Adipocyte (in vitro differentiated cells): ENCODE results near the gene ARSA.
A peak's percentile ranks its signal among the peaks of the same experiment; 100 is the strongest.

ENCODE experiments used
- DNase-seq: peaks from one replicate; pipeline ENCODE4 v3.0.0-alpha.2; 2015; ENCODE audit warnings: low read depth
- H3K27me3 ChIP-seq: replicated peaks from 2 replicates; pipeline ENCODE4 v1.7.0; 2013; ENCODE audit warnings: mild to moderate bottlenecking, low read length, moderate library complexity; ENCODE audit not compliant: control insufficient read depth, insufficient read depth
- H3K36me3 ChIP-seq: 2 replicates; pipeline ENCODE4 v1.7.0; 2013; ENCODE audit warnings: low read length, mild to moderate bottlenecking, moderate library complexity; ENCODE audit not compliant: control insufficient read depth, insufficient read depth, severe bottlenecking
- H3K4me1 ChIP-seq: 2 replicates; pipeline ENCODE4 v1.7.0; 2013; ENCODE audit warnings: mild to moderate bottlenecking, low read length, moderate library complexity; ENCODE audit not compliant: control insufficient read depth, insufficient read depth
- H3K4me3 ChIP-seq: 2 replicates; pipeline ENCODE4 v1.7.0; 2013; ENCODE audit warnings: mild to moderate bottlenecking, low read length, moderate library complexity
- H3K9ac ChIP-seq: 2 replicates; pipeline ENCODE4 v1.7.0; 2013; ENCODE audit warnings: mild to moderate bottlenecking, low read length, moderate library complexity
- H3K9me3 ChIP-seq: 2 replicates; pipeline ENCODE4 v1.7.0; 2013; ENCODE audit warnings: mild to moderate bottlenecking, low read length, moderate library complexity; ENCODE audit not compliant: control insufficient read depth

Gene ARSA

GRCh38 chr22:50606946-50607658, 20.9 kb downstream of the ARSA start:
- Histone ChIP-seq H3K4me3 (no peak overlapping the region), H3K27me3 (peaks cover 64% of the 10 kb centered on the region), H3K36me3 (no peaks in the 10 kb centered on the region), H3K9me3 (no peaks in the 10 kb centered on the region), H3K9ac (no peak overlapping the region), H3K4me1 (peaks cover 6% of the 10 kb centered on the region)
- DNase-seq: no peak

GRCh38 chr22:50606165-50606945, 21.6 kb downstream of the ARSA start:
- H3K9me3 ChIP-seq: no peaks in the 10 kb centered on the region
- H3K36me3 ChIP-seq: no peaks in the 10 kb centered on the region
- peaks cover 66% of the 10 kb centered on the region for H3K27me3 ChIP-seq
- H3K9ac ChIP-seq: no peak overlapping the region
- H3K4me3 ChIP-seq: no peak overlapping the region
- H3K4me1 ChIP-seq: peaks cover 9% of the 10 kb centered on the region
- DNase-seq: no peak

GRCh38 chr22:50605613-50606074, 22.3 kb downstream of the ARSA start:
- H3K36me3 ChIP-seq: no peaks in the 10 kb centered on the region
- DNase-seq: no peak
- H3K4me3 ChIP-seq: no peak overlapping the region
- no peak overlapping the region for H3K9ac ChIP-seq
- peaks cover 60% of the 10 kb centered on the region for H3K27me3 ChIP-seq
- no peaks in the 10 kb centered on the region for H3K9me3 ChIP-seq
- H3K4me1 ChIP-seq: peaks cover 9% of the 10 kb centered on the region

- DNase-seq: no peak
- no peaks in the 10 kb centered on the region for H3K36me3 ChIP-seq
- H3K9me3 ChIP-seq: no peaks in the 10 kb centered on the region
- H3K9ac ChIP-seq: no peak overlapping the region
- H3K4me3 ChIP-seq: no peak overlapping the region
- peaks cover 55% of the 10 kb centered on the region for H3K27me3 ChIP-seq
- H3K4me1 ChIP-seq: peaks cover 9% of the 10 kb centered on the region
Observed at GRCh38 chr22:50605002-50605612, 22.8 kb downstream of the ARSA start.

GRCh38 chr22:50604256-50605001, 23.5 kb downstream of the ARSA start:
- DNase-seq: no peak
- Histone ChIP-seq H3K9me3 (no peaks in the 10 kb centered on the region), H3K4me3 (no peak overlapping the region), H3K4me1 (peaks cover 9% of the 10 kb centered on the region), H3K27me3 (peaks cover 55% of the 10 kb centered on the region), H3K36me3 (no peaks in the 10 kb centered on the region), H3K9ac (no peak overlapping the region)

- no peak overlapping the region for H3K4me3 ChIP-seq
- H3K9me3 ChIP-seq: no peaks in the 10 kb centered on the region
- H3K9ac ChIP-seq: no peak overlapping the region
- peaks cover 9% of the 10 kb centered on the region for H3K4me1 ChIP-seq
- H3K36me3 ChIP-seq: no peaks in the 10 kb centered on the region
- no peak for DNase-seq
- H3K27me3 ChIP-seq: peaks cover 50% of the 10 kb centered on the region
Observed at GRCh38 chr22:50603511-50604255, 24.3 kb downstream of the ARSA start.

GRCh38 chr22:50602338-50602700, 25.6 kb downstream of the ARSA start:
- no peak for DNase-seq
- Histone ChIP-seq H3K9ac (no peak overlapping the region), H3K9me3 (no peaks in the 10 kb centered on the region), H3K36me3 (no peaks in the 10 kb centered on the region), H3K4me3 (no peak overlapping the region), H3K27me3 (peaks cover 47% of the 10 kb centered on the region), H3K4me1 (peaks cover 9% of the 10 kb centered on the region)

GRCh38 chr22:50601669-50602337, 26.1 kb downstream of the ARSA start:
- H3K27me3 ChIP-seq: peaks cover 42% of the 10 kb centered on the region
- no peak for DNase-seq
- H3K9ac ChIP-seq: no peak overlapping the region
- no peaks in the 10 kb centered on the region for H3K9me3 ChIP-seq
- H3K4me1 ChIP-seq: peaks cover 9% of the 10 kb centered on the region
- H3K36me3 ChIP-seq: peaks cover 4% of the 10 kb centered on the region
- H3K4me3 ChIP-seq: no peak overlapping the region

GRCh38 chr22:50600967-50601668, 26.8 kb downstream of the ARSA start:
- H3K9me3 ChIP-seq: no peaks in the 10 kb centered on the region
- peaks cover 6% of the 10 kb centered on the region for H3K36me3 ChIP-seq
- no peak overlapping the region for H3K9ac ChIP-seq
- peaks cover 38% of the 10 kb centered on the region for H3K27me3 ChIP-seq
- peaks cover 9% of the 10 kb centered on the region for H3K4me1 ChIP-seq
- H3K4me3 ChIP-seq: no peak overlapping the region
- no peak for DNase-seq

- peak; percentile 20 for DNase-seq
- Histone ChIP-seq H3K4me1 (peaks cover 9% of the 10 kb centered on the region), H3K9me3 (no peaks in the 10 kb centered on the region), H3K27me3 (peaks cover 34% of the 10 kb centered on the region), H3K9ac (no peak within 1 kb of the TSS), H3K4me3 (no peak within 1 kb of the TSS), H3K36me3 (peaks cover 6% of the 10 kb centered on the region)
Observed at GRCh38 chr22:50600538-50600937, 27.4 kb downstream of the ARSA start, which contains the start of gene MAPK8IP2. TSS of gene MAPK8IP2 (plus strand) at chr22:50600793. CDS start at chr22:50600819, 26 bp downstream.
